NCI-H1105 treated with DMSO at 0.1 percent for 48 hours (cell line): Measurements from ENCODE around the gene L3MBTL1.

Experiments
- DNase-seq: peaks from one replicate; lab custom pipeline; 2025; lab: John Stamatoyannopoulos, UW

L3MBTL1 gene

DNA sequence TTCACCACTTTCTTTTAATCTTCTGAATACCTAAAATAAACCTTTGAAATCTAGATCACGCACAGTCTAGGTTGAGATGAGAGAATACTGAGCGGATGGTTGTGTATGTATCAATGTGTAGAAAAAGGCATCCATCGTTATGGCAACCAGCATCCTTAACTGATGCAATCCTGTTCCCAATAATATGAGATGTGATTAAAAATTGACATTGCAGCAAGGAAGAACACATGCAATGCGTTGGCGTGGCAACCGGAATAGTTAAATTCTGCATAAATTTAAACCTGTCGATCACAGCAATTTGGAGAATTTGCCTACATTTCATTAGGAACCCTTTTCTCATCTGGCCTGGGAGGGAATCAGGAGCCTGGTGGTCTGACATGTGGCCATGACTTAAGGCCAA lies 1.3 kb upstream of the L3MBTL1 start:
- no peak for DNase-seq

DNA sequence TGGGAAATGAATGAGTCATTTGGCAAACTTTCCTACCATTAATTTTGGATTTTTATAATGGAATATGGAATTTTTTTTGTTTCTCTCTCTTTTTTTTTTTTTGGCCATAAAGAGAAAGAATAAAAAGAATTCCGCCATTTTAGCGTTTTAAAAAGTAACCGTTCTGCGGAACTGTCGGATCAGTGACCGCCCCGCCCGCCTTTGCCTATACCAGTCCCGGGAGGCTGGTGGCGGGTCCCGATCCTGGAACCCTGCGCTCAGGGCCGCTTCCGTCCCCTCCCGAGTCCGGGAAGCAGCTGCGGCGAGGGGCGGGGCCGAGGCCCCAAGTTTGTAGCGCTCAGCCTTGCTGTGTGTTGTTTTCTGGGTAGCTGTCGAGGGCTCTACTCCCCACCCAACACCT lies 609 bp downstream of the L3MBTL1 start:
- DNase-seq, result no peak

- DNase-seq, result no peak
Observed at GRCh38 chr20:43508604-43509040, 1.1 kb downstream of the L3MBTL1 start.

GRCh38 chr20:43511879-43512278 lies 4.4 kb downstream of the L3MBTL1 start:
- DNase-seq, result no peak

GRCh38 chr20:43513372-43513930 lies 6.0 kb downstream of the L3MBTL1 start:
- DNase-seq, result no peak

DNA sequence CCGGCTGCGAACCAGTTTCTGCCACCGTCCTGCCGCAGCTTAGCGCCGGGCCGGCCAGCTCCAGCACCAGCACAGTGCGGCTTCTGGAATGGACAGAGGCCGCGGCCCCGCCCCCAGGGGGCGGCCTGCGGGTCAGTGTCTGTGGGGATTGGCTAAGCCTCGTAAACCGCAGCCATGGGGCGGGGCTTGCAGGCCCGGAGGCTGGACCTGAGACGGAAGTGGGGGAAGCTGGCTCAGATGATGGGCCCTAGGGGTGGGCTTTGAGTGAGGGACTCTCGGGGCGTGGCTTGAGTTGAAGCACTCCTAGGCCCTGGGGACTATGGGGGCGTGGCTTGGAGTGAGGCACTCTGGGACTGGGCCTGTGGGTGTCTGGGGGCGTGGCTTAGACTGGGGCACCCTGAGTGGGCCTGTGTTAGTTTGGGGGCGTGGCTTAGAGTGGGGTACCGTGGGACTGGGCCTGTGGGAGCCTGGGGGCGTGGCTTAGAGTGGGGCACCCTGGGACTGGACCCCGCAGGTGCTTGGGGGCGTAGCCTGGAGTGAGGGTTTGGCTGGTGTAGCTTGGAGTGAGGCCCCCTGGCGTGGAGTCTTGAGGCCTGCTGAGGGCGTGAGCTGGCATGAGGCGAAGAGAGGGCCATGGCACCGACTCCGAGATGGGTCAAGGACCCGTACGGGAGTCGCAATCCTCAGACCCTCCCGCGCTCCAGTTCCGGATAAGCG lies 6.6 kb downstream of the L3MBTL1 start:
- DNase-seq, result peak; percentile 95

DNA sequence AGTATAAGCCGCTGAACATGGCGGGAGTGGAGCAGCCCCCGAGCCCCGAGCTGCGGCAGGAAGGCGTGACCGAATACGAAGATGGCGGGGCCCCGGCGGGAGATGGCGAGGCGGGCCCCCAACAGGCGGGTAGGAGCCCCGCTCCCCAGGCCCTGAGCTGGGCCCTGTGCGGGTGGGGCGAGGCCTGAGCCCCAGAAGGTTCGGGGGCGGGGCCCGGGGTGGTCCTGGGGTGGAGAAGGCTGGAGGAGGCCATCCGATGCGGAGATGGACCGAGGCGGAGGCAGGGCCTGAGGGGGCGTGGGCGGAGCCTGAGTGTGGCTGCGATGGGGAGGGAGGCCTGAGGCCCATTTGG lies 7.1 kb downstream of the L3MBTL1 start:
- peak; percentile 37 for DNase-seq

GRCh38 chr20:43515628-43516027 lies 8.1 kb downstream of the L3MBTL1 start:
- DNase-seq, result no peak

GRCh38 chr20:43516251-43516824 lies 8.8 kb downstream of the L3MBTL1 start:
- DNase-seq, result no peak

DNA sequence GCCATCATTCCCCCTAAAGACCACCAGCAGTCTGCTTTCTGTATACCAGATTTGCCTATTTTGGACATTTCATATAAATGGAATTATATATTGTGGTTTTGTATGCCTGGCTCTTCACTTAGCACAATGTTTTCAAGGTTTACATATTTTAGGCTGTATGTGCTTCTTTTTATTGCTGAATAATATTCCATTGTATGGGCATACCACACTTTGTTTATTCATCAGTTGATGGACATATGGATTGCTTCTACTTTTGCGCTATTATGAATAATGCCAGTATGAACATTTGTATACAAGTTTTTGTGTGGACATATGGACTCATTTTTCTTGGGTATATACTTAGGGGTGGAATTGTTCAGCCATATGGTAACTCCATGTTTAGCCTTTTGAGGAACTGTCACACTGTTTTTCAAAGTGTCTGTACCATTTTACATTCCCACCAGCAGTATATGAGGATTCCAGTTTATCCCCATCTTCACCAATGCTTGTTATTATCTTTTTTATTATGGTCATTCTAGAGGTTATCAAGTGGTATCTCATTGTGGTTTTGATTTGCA lies 12.7 kb downstream of the L3MBTL1 start:
- DNase-seq, result no peak

DNA sequence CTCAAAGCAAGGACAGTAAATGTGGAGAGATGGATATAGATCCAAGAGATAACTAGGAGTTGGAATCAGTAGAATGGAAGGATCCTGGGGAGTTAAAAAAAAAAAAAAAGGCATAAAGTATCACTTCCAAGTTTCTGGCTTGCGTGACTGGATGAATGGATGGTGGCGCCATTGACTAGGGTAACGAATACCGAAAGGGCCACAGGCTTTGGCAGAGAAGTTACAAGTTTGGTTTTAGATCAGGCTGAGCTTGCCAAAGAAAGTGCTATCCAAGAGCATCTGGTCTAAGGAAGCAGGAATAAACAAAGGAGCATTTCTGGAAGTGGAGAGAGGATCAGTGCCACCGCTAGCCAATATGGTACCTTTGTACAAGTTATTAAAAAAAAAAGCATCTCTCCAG lies 17.5 kb downstream of the L3MBTL1 start:
- no peak for DNase-seq

GRCh38 chr20:43528258-43528875 lies 20.9 kb downstream of the L3MBTL1 start:
- DNase-seq, result no peak

- DNase-seq, result no peak
Observed at GRCh38 chr20:43529051-43529450, 21.6 kb downstream of the L3MBTL1 start.

DNA sequence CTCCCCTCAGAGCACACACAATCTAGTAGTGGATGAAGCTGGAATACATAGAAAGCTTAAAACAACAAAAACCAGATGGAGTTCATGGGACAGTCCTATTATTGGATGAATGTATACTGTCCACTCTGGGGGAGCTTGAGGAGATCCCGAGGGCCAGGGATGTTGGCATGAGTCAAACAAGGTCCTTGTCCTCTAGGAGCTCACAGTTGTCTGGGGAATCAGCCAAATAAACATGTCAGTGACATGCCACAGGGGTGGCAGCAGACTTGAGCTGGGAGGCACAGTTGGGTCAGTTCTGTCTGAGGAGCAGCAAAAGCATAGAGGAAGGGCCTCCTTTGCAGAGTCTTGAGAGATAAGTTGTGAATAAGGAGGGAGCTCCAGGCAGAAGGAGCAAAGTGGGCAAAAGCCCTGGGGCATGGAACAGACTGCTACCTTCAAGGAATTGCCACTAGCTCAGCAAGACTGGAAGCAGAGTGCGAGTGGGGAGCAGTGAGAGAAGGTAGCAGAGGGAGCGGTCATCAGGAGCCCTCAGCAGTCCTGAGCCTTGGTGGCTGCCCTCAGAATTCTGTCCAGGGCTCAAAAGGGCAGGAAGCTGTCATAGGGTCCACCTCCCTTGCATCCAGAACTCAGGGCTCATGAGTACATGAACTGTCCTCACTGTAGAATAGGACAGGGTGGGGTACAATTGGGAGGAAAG lies 22.1 kb downstream of the L3MBTL1 start:
- DNase-seq, result no peak

DNA sequence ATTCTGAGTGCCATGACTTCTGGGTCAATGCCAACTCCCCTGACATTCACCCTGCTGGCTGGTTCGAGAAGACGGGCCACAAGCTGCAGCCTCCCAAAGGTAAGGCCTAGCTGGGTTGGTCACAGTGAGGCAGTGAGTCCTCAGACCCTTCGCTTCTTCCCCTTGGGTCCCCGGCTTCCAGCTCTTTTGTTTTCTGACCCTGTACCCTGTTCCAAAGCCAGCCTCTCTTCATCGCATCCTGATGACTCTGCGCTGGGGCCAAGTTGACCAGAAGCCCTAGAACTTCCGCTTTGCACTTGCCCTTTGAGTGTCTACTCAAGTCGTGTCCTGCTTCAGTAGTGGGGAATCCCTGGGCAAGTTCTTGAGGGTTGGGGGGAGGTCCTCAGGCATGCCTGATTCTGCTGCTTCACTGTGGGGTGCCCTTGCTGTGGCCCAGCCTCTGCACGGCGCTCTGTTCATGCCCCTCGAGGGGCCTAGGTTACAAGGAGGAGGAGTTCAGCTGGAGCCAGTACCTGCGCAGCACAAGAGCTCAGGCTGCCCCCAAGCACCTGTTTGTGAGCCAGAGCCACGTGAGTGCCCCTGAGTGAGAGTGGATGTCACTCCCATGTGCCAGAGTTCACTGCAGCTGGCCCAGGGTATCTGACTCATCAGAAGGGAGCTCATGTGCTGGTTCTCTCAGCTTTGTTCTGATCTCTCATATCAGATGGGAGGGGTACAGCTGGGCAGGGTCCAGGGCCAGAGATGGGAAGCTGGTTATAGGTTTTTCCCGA lies 23.0 kb downstream of the L3MBTL1 start:
- DNase-seq, result no peak

DNA sequence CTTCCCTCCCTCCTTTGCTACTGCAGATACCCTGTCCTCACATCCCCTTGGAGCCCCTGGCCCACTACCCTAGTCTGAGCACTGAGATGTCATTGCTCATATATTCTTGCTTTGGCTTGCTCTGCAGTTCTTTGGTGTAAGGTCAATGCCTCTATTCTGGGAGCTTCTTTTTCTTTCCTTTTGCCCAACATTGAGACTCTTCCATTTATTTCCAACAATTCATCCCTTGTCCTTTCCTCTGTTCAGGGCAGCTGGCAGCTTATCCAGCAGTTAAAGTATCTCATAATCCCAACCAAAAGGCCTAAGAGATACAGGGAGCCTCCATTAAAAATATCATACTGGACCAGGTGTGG lies 23.6 kb downstream of the L3MBTL1 start:
- no peak for DNase-seq

DNA sequence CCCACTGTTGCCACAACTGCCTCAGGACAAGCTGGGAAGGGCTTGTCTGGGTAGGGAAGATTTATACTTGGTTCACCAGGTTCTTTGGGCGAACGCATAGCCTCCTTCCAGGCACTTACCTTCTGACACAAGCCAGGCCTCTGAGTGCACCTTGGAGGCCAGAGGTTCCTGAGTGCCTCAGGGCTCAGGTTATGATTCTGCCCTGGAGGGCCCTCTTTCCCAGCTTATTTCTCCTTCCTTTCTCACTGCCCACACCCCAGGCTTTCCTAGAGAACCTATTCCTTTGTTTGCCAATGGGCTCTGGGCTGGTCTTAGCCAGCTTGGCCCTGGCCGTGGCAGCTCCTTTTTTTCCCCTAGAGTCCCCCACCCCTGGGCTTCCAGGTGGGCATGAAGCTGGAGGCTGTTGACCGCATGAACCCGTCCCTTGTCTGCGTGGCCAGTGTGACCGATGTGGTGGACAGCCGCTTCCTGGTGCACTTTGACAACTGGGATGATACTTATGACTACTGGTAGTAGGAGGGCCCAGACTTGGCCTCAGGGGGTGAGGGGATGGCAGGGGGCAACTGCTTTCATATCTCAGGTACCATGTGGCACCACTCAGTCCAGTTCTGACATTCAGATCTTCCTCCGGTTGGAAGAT lies 25.0 kb downstream of the L3MBTL1 start:
- DNase-seq, result no peak

GRCh38 chr20:43533060-43533459 lies 25.6 kb downstream of the L3MBTL1 start:
- DNase-seq, result no peak

DNA sequence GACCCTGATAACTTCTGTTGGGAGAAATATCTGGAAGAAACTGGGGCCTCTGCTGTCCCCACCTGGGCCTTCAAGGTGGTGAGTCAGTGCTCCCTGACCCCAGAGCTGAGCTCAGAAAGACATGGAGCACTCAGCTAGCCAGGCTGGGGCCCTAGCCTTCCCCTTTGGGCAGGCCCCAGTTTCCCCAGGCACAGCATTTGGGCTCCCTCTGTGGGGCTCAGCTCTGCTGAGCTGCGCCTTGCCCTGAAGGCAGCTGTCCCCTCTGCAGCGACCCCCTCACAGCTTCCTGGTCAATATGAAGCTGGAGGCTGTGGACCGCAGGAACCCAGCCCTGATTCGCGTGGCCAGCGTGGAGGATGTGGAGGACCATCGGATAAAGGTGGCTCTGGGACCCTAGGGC lies 26.5 kb downstream of the L3MBTL1 start:
- no peak for DNase-seq

- no peak for DNase-seq
Observed at GRCh38 chr20:43534791-43535350, 27.4 kb downstream of the L3MBTL1 start.
